GM19043 (cell line): ENCODE measurements around the gene ACTN1.
"Not testable (repeated sequence)": the region's sequence is repeated elsewhere in the genome, so short reads cannot be mapped to it uniquely, and the experiment has no call there.

Experiments used
- ATAC-seq: cut with Tn5 transposase; IDR thresholded peaks from one replicate; pipeline ENCODE4 v1.9.1; 2021; ENCODE audit warnings: low read depth; ENCODE audit not compliant: unreplicated experiment

ACTN1 gene

GRCh38 chr14:68877993-68878575, 101.0 kb downstream of the ACTN1 start:
- no peak for ATAC-seq

- ATAC-seq = no peak
These were observed 102.1 kb downstream of the ACTN1 start for GRCh38 chr14:68876976-68877375.

- no peak for ATAC-seq
These were observed 104.4 kb downstream of the ACTN1 start for GRCh38 chr14:68874746-68875155.

DNA sequence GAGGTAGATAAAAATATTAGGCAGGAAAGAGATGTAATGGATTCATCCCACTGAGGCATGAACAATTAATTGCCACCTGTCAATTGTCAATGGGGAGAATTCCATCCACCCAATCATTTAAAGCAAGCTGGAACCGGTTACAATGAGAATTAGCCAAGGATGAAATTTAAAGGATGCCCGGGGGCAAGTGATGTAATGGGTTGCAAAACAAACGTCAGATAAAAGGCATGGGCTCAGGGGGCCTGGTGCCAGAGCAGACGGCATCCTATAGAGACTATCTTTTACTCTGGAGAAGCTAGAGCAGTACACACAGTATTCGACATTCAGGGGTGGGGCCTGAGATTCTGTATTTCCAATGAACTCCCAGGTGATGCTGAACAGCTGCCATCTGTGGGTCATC, 105.7 kb downstream of the ACTN1 start:
- no peak for ATAC-seq

DNA sequence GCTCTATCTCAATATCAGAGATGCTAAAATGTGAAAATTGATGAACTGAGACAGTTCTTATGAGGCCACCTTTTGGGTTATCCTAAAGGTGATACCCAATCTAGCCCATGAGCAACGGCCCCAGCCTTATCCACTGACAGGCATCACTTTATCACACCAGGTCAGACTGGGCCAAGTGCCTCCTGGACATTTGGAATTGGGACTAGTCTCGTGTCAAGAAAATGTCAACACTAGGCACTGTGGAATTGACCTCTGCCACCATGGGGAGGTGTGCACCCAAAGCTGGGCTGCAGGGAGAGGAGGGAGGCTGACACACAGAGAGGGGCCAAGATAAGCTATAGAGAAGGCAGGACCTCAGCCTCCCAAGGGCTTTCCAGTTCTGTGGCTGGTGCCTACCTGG, 107.7 kb downstream of the ACTN1 start:
- ATAC-seq = no peak

DNA sequence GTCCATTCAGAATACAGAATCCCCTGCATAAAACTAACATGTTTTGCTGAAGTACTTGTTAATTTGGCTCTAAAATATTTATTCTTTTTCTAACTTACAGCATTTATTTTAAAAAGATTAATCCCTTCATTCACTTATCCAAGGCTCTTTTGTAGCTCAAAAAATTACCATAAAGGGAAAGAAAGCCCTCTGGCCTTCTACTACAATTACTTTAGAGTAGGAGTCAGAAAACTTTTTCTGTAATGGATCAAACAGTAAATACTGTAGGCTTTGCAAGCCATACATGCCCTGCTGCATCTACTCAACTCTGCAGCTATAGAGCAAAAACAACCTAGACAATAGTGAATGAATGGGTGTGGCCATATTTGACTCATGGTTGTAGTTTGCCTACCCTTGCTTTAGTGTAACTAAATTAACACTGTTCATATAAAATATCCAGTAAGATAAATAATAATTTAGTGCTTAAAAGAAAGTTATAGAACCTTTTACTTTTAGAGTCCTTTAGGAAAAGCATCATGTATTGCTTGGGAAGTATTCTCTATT, 112.0 kb downstream of the ACTN1 start:
- ATAC-seq = no peak

DNA sequence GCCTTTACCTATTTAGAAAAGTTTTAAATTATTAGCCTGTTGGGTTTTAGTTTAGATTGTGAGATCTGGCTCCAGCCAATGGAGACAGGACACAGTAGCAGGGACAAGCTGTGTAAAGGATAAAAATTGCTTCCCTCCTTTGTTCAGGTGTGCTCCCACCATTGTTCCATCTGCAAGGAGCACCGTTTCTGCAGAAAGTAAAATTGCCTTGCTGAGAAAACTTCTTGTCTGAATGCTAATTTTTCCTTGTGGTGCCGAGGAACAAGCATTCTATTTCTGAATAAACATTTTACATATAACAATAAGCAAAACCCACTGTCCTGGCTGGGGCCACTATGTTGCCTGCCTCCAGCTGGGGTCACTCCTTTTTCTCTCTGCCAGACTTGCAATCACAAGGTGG, 113.6 kb downstream of the ACTN1 start:
- ATAC-seq = no peak

GRCh38 chr14:68864361-68864750, 114.7 kb downstream of the ACTN1 start:
- ATAC-seq = no peak

DNA sequence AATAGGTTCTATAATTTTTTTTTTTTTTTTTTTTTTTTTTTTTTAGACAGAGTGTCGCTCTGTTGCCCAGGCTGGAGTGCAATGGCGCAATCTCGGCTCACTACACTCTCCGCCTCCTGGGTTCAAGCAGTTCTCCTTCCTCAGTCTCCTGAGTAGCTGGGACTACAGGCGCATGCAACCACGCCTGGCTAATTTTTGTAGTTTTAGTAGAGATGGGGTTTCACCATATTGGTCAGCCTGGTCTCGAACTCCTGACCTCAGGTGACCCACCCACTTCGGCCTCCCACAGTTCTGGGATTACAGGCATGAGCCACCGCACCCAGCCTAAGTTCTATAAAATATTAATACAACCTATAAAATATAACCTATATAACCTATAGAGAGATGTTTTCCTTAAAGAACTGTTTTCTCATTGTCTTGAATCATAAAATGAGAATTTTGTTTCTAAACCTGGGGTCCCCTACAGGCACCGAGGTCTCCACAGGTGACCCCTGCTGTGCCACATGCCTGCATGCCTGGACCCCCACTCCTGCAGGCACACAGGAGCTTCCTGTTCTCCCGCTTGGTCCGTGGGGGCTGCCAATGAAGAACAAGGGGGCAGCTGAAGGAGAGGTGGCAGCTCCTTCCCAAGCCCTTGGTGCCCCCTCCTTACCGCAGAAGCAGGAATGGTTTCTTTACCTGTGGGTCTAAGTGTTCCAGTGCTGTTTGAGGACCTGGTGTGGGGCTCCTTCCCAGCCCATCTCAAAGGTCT, 115.3 kb downstream of the ACTN1 start:
- no peak for ATAC-seq

GRCh38 chr14:68862954-68863594, 116.0 kb downstream of the ACTN1 start:
- ATAC-seq = no peak

GRCh38 chr14:68860771-68861170, 118.3 kb downstream of the ACTN1 start:
- no peak for ATAC-seq

GRCh38 chr14:68857516-68858070, 121.5 kb downstream of the ACTN1 start:
- ATAC-seq = no peak

GRCh38 chr14:68856572-68856971, 122.5 kb downstream of the ACTN1 start:
- ATAC-seq = no peak

DNA sequence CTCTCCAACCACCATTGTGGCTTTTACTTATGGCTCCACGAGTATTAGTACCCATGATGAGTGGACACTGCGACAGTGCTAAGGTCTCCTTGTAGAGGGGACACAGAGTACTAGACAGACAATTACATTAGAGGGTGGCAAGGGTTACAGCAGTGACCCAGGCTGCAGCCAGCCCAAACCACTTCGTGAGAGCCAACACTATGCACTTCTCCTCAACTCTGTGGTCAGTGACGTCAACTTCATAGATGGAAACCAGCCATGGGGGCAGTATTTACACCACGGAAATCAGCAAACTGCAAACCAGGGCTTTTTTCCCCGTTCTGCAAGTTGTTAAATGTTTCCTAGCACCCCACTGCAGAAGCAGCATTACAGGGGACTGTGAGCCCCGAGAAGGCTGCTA, 124.7 kb downstream of the ACTN1 start:
- no peak for ATAC-seq

- no peak for ATAC-seq
These were observed 125.4 kb downstream of the ACTN1 start for GRCh38 chr14:68853749-68854148.

- ATAC-seq = not testable (repeated sequence)
These were observed 126.6 kb downstream of the ACTN1 start for GRCh38 chr14:68852493-68852892.

DNA sequence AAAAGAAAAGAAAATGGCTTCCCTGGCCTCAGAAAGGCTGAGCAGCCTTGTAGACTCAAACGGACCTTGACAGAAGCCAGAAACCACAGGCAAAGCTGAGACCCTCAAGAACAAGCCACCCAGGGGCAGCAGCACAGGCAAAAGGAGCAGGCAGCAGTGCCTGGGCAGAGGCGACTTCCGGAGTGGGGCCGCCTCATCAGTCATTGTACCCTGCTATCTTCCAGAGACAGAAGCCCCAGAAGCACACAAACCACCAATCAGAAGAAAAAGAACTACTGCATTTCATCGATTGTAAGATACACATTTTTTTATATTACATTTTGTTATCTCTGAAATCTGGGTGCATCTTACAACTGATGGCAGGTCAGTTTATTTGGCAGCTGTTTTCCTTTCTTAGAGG, 128.0 kb downstream of the ACTN1 start:
- ATAC-seq = no peak

DNA sequence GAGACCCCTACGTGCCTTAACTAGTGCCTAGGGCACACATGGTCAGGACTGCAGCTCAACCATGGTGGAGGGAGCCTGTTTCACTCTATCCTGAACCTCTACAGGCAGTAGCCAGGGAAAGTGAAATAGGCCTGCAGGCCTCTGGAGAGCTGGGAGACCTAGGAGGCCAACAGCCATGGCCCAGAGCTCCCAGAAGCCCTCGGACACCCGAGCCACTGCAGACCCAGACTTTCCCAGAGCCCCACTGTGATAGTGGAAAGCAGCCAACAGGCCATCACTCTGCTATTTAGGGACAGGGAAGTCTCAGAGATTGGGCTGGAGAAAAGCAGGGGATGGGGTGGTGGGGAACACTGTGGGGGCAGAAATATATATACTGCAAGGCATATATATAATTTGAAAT, 129.7 kb downstream of the ACTN1 start:
- ATAC-seq = no peak

DNA sequence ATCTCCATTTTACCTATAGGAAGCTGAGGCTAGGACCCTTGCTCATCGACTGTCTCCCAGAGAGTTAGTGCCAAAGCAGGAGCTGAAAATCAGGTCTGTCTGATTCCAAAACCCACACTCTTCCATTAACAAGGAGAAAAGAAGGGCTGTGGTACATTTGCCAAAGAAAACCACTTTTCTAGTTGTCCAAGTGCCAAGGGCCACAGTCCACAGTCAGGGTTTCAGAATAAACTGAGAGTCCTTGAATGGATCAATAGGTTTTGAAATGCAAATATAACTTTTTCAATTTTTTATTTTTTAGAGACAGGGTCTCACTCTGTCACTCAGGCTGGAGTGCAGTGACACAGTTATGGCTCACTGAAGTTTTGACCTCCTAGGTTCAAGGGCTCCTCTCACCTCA, 130.8 kb downstream of the ACTN1 start:
- no peak for ATAC-seq

- not testable (repeated sequence) for ATAC-seq
These were observed 131.5 kb downstream of the ACTN1 start for GRCh38 chr14:68847640-68848039.

DNA sequence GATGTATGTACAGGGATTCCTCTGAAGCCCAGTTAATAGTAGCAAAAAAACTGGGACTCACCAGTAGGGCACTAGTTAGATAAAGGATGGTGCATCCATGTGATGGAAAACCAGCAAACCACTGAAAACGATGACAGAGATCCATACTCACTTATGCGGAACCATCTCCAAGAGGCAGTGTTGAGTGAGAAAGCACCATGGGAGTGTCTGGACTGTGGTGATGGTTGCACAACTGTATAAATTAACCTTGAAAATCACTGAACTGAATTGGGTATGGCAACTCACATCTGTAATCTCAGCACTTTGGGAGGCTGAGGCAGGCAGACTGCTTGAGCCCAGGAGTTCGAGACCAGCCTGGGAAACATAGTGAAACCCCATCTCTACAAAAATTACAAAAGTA, 132.6 kb downstream of the ACTN1 start:
- ATAC-seq = no peak

- ATAC-seq = no peak
These were observed 134.9 kb downstream of the ACTN1 start for GRCh38 chr14:68844210-68844545.
